GM21360 (cell line): ENCODE measurements around the gene EML3.
"Not testable (repeated sequence)": the region's sequence is repeated elsewhere in the genome, so short reads cannot be mapped to it uniquely, and the experiment has no call there.

Experiments used
- ATAC-seq: cut with Tn5 transposase; IDR thresholded peaks from one replicate; pipeline ENCODE4 v1.9.1; 2021; ENCODE audit warnings: mild to moderate bottlenecking, moderate library complexity; ENCODE audit not compliant: unreplicated experiment

EML3 gene, protein sequence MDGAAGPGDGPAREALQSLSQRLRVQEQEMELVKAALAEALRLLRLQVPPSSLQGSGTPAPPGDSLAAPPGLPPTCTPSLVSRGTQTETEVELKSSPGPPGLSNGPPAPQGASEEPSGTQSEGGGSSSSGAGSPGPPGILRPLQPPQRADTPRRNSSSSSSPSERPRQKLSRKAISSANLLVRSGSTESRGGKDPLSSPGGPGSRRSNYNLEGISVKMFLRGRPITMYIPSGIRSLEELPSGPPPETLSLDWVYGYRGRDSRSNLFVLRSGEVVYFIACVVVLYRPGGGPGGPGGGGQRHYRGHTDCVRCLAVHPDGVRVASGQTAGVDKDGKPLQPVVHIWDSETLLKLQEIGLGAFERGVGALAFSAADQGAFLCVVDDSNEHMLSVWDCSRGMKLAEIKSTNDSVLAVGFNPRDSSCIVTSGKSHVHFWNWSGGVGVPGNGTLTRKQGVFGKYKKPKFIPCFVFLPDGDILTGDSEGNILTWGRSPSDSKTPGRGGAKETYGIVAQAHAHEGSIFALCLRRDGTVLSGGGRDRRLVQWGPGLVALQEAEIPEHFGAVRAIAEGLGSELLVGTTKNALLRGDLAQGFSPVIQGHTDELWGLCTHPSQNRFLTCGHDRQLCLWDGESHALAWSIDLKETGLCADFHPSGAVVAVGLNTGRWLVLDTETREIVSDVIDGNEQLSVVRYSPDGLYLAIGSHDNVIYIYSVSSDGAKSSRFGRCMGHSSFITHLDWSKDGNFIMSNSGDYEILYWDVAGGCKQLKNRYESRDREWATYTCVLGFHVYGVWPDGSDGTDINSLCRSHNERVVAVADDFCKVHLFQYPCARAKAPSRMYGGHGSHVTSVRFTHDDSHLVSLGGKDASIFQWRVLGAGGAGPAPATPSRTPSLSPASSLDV

DNA sequence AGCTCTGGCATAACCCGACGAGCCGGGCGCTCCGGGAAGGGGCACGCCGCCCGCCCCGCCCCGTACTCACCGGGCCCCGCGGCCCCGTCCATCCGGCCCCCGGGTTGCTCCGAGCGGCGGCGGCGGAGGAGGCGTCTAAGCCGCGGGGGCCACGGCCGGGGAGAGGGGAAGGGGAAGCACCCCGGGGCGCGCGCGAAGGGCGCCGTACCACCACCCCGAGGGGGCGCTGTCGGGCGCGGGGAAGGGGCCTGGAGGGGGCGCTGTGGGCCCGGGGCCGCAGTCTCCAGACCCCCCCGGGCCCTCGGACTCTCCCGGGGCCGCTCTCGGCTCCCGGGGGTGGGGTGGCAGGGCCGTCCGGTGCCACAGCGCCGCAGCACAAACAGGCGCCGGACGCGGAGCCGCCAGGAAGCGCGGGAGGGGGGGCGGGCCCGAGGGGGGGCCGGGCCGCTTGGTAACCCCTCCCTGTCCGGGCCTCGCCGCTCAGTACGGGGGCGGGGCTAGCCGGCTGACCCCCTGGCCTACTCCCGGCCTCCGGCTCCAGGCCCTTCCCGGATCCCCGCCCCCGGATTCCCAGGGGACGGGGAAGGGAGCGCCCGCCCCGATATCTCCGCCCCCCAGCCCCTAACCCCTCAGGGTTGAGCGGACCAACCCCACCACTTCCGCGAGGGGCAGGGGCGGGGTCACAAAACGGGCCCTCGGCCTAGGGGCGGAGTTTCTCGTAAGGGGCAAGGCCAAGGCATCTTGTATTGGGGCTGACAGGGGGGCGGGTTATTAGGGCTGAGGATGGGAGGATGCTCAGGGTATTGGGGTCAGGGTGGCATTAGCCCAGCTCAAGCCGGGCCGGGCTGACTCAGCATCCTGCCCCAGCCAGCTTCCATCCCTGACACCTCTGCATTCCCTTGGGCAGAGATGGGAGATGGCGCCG lies at the start of gene EML3, which contains the start of gene ROM1:
TSS of gene EML3 (minus strand) at position 410 of the 925 bp plus-strand sequence. CDS start at position 92, 318 bp downstream.
TSS of gene ROM1 (plus strand) at position 892 of the 925 bp plus-strand sequence. CDS start at position 917, 25 bp downstream.
- ATAC-seq, result peak; percentile 59

DNA sequence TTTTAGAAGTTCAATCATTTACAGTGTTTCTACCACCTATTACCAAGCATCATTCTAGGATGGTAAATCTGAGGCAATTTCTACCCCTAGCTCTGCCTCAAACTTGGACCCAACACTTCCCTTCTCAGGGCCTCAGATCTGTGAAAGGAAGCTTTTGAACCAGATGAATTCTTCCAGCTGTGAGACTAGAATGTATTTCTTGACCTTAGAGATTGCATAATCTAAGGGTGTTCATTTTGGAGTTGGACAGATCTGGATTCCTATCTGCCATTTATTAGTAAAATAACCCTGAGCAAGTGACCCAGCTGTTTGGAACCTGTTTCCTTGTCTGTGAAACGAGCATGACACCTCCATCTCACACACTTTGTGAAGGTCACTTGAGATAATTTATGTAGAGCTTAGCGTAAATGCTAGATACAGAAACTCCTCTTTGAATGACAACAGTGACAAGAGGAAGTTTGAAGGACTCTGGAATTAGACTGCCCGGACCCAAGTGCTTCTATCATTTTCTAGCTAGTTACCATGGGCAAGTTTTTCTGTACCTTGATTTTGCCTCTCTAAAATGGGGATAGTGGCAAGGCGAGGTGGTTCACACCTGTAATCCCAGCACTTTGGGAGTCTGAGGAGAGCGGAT lies 44.3 kb upstream of the EML3 start:
- ATAC-seq, result no peak

DNA sequence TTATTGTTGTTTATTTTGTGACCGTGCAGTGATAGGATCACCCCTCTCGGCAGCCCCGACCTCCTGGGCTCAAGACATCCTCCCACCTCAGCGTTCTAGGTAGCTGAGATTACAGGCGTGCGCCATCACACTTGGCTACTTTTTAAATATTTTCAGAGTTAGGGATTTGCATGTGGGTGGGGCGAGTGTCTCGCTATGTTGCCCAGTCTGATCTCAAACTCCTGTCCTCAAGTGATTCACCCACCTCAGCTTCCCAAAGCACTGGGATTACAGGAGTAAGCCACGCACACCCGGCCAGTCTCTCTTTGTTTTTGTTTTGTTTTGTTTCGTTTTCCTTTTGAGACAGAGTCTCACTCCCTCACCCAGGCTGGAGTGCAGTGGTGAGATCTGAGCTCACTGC lies 41.7 kb upstream of the EML3 start:
- no peak for ATAC-seq

DNA sequence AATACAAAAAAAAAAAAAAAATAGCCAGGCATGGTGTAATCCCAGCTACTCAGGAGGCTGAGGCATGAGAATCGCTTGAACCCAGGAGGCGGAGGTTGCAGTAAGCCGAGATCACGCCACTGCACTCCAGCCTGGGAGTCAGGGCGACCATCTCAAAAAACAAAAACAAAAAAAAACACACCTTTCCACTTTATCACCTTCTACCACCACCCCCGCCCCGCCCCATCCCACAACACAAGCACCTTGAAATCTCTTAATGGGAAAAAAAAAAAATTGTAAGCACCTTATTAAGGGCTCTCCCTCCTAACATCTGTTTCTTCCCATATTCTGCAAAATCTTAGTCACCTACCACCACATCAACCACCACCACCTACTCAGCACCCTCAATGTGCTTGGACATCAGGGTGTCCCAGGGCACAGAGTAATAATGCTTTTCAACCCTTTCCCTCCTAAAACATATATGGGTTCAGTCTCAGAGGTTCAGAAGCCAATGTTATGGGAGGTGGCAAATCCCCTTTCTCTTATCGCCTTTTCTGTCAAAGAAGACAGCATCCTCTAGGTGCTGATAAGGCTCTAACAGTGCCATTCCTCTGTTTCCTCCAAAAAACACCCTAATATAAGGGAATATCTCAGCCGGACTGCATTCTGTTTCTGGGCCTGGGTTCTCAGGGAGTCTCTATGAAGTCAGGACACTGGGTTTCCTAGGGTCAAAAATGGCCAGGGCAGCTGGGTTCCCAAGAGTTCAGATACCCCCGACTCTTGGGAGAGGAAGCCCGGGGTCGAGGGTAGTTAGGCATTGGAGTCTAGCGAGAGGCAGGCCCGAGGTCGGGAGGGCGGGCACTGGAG lies 39.8 kb upstream of the EML3 start:
- ATAC-seq, result no peak

DNA sequence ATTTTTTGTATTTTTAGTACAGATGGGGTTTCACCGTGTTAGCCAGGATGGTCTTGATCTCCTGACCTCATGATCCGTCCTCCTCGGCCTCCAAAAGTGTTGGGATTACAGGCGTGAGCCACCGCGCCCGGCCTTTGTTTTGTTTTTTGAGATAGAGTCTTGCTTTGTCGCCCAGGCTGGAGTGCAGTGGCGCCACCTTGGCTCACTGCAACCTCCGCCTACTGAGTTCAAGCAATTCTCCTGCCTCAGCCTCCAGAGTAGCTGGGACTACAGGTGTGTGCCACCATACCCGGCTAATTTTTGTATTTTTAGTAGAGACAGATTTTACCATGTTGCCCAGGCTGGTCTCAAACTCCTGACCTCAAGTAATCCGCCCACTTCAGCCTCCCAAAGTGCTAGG lies 37.7 kb upstream of the EML3 start:
- not testable (repeated sequence) for ATAC-seq

DNA sequence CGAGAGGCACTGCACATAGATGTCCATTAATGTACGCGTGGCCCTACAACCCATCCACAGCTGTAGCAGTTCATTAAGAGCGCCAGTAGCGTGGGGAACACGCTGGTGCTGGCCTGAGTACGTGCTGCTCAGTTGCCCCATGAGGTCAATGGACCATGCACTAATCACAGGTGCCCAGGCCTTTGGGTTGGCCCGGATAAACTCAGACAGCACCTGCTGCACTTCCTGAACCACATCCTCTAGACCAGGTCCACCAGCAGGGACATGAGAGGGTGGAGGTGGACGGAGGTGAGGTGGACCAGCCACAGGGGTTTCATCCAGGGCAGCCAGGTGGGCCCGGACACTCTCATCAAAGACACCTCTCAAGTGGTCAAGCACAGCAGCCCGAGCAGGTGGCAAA lies 36.9 kb upstream of the EML3 start:
- no peak for ATAC-seq

DNA sequence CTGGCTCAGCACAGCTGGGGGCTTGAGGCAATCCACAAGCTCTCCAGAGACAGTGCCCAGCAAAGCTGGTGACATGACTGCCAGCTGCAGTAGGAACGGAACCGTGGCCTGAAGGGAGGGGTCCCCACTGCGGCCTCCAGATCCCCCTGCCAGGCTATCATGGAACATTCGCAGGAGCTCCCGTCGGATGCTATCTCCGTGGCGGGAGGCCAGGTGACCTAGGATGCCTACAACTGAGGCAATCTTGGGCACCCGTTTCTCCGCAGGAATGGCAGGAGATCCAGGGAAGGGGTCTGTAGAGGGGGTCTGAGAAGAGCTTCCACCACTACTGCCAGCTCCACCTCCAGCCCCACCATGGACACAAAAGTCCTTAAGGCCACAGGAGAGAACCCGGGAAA lies 36.4 kb upstream of the EML3 start:
- no peak for ATAC-seq

DNA sequence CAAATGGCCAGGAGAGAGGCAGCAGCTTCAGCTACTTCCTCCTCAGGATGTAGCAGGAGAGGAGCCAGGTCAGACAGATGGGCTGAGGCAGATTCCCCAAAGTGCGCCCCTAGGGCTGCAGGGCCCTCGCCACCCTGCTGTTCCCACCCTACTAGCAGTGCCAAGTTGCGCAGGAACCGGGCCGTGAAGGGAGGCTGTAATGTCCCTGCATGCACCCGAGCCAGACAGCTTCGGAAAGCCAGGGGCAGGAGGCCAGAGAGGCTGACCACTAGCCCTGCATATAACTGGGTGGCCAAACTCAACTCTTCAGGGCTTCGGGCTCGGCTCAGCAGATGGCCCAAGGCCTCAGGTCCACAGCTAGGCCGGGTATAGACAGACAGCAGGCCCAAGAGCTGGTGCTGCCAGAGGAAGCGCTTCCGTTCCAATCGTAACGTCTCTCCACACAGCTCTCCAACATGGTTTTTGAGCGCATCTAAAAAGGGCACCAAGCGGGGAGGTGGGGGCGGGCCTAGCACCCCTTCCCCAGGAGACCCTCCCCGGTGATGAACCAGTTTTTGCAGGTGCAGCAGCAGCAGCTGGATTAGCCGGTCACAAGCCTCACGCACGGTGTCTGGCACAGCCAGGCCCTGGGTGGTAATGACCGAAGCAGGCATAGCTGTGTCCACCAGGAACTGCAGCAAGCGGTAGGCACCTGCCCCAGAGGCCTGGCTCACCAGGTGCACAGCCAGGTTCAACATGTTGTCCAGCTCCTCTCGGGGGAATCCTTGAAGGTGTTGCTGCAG lies 35.8 kb upstream of the EML3 start:
- no peak for ATAC-seq

DNA sequence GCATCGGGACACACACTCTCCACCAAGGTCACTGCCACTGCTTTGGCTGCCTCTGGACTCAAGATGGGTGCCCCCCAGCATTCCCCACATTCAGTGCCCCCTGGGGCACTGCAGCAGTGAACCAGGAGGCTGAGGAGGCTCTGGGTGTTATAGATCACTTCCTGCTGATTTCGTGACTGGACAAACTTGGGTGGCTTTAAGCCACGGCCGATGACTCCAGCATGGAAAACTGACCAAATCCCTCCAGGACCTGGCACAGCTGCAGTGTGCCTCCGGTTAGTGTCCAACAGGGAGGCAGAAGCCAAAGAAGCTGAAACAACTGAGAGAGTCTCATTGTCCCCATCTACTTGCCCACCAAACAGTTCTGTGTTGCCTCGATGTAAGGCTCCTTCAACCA lies 35.0 kb upstream of the EML3 start:
- ATAC-seq, result no peak

DNA sequence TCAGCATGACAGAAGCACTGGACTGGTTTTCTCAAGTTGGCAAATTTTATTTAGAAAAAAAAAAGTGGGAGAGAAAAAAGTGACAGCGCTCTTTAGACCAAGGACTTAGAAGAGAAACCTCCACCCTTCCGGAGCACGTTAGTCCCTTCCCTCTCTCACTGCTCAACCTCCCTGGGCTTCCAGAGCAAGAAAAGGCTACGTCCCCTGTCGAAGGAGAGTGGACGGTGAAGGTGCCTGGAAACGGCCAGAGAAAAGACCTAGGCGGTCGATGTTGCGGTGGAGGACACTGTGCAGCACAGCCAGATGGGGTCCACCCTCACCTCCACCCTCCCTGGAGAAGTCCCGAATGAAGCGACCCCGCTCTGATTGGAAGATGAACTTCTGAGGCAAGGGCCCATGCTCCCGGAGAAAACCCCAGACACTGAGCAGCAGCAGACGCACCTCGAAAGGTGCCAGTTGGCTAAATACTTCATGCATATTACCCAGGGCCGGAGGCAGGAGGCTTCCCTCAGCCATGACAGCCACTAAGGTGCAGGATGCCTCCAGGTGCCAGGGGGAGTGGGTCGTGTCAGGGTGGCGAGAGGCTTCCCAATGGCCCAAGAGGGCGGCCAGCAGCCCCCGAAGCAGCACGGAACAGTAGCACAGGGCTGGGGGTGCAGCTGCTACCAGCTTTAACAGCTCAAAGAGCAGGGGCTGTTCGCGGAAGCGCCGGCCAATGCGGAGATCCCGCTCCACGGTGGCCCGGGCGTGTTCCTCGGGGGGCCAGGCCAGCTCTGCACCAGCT lies 34.4 kb upstream of the EML3 start:
- no peak for ATAC-seq

DNA sequence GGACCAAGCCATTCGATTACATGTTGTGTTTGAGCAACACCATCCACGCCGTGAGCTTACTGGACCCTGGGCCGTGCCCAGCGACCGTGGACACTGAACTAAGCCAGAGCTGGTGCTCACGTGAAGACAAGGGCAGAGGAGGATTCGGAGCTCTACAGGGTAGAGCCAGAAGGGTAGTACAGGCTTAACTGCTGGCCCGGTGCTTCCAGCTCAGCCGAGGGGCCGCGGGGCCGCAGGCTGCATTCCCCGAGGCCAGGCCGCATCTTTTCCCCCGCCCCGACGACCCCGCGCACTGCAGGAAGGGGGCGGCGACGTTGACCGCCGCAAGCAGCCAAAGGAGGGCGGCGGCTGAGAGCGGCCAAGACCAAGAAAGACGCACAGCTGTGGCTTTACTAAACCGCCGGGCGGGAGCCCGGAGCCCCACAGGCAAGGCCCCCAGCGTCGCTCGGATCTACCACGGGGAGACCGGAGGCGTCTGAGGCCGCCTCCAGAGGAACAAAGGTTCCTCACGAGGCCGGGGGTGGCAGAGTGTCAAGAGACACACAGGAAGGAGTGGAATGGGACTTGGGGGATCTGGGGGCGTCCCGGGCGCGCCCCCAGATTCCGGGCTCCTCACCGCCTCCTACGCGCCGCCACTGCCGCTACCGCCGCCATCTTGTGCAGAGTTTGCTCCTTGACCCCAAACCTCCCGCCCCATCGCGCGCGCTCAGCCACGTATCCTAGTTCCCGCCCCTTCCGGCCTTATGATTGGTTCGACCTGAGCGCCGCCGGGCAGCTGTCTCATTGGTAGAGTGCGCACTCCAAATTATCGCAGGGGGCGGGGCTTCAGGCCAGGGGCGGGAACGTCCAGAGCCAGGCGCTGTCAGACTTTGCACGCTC lies 33.6 kb upstream of the EML3 start, which contains the start of gene GANAB:
TSS of gene GANAB (minus strand) at position 668 of the 879 bp plus-strand sequence. CDS start at position 654, 14 bp downstream.
- peak; percentile 95 for ATAC-seq

DNA sequence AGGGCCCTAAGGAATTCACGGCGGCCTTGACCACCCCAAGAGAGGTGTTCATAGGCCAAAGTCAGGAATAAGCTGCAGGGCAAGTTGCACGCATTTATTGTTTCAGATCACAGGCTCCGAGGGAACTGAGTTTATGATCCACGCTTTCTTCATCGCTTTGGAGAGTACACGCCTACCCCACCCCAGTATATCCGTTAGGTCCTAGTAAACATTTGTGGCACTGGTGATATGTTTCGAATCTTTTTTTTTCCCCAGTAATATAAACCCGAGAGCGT lies 33.0 kb upstream of the EML3 start:
- ATAC-seq, result no peak

DNA sequence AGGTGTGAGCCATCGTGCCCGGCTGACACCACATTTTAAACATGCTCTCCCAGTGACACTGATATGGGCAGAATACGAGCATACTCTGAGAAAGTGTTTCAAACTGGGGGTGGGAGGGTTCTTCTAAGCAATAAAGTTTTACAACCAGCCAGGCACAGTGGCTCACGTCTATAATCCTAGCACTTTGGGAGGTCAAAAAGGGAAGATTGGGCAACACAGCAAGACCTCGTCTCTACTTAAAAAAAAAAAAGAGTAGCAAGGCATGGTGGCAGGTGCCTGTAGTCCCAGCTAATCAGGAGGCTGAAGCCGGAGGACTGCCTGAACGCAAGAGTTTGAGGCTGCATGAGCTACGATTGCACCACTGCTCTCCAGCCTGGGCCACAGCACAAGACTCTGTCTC lies 31.6 kb upstream of the EML3 start:
- ATAC-seq, result no peak

DNA sequence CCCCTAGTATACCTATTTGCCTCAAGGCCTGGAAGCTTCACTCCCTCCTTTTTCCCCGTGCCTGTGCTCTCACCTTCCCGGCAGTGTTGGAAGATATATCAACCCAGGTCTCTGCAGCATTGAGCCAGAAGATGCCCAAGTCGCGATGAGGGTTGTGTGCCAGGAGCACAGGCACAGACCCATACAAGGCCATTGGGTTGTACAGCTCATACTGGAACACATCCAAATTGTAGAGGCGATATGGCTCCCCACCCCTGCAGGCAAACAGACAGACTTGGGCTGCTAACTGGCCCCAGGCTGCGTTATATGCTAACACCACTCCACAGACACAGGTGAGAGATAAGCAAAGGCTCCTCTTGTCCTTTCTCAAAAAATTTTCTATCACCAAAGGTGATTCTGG lies 19.9 kb upstream of the EML3 start:
- ATAC-seq, result no peak

DNA sequence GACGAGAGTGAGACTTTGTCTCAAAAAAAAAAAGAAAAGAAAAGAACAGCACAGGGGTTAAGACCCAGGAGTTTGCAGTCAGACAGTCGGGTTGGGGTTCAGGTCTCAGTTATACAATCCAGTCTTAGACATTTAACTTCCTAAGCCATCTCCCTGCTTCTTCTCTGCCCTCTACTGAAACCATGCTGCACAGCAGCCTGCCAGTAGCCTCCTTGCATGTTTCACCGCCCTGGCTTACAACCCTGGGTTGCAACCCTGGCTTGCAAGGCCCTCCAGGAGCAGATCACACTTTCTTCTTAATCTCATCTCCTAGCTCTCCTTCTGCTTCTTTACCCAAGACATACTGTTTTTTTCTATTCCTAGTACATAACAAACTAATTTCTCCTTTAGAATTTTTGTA lies 15.1 kb upstream of the EML3 start:
- ATAC-seq, result no peak

DNA sequence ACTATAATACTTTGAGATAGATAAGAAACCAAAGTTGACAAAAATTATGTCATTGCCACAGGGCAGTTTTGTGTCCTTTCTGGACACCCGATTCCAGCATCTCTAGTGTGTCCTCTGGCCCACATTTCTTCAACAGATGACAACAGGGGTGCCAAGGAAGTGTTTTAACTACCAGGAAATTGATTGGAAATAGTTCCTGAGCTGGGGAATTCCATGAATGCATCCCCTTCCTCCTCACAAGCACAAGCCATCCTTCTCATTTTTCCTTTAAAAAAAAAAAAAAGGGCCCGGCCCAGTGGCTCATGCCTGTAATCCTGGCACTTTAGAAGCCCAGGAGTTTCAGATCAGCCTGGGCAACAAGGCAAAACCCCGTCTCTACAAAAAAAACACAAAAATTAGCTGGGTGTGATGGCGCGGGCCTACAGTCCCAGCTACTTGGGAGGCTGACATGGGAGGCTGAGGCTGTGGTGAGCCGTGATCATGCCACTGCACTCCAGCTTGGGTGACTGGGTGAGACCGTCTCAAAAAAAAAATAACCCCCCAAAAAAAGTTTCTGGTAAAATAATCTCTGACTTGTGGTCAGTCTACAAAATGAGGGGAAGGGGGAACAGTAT lies 10.0 kb upstream of the EML3 start:
- ATAC-seq, result no peak
